ENCODE results near the gene GALNTL6.

Gene GALNTL6

DNA sequence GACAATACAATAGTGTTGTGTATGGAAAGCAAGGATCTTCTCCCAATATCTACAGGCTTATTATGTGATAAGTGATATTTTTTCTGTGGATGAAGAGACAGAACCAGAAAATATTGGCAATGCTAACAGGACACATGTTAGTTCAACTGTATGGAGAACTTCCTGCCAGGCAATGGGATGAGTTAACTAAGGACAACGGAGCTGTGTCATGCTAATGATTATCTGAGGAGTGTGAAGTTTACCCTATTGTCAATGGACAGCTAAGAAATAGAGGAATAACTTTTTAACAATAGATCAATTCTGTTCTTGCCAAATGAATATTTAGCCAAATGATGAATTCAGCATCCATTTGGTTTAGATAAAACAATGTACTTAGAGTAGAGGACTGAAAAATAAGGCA, 180.0 kb downstream of the GALNTL6 start:
- no peak for FAIRE-seq
- DNase-seq (ENCODE audit: low spot score), result no peak

DNA sequence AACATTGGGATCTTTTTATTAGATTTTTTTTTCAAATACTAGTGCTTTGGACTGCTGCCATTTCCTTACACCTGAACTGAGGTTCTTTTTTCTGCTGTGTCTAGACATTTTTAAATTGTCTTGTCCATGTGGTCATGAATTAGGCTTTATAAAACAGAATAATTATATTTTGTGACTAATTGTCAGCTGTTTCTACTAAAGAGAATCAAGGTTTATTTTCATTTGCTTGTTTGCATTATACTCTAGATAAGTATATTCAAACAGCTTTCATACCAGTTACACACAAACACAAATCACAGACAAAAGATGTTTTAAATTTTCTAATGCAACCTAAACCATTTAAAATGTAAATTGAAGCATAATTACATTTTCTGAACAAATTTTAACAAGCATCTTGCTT, 194.7 kb downstream of the GALNTL6 start:
- FAIRE-seq (no peak), DNase-seq (ENCODE audit: low spot score) (no peak)

DNA sequence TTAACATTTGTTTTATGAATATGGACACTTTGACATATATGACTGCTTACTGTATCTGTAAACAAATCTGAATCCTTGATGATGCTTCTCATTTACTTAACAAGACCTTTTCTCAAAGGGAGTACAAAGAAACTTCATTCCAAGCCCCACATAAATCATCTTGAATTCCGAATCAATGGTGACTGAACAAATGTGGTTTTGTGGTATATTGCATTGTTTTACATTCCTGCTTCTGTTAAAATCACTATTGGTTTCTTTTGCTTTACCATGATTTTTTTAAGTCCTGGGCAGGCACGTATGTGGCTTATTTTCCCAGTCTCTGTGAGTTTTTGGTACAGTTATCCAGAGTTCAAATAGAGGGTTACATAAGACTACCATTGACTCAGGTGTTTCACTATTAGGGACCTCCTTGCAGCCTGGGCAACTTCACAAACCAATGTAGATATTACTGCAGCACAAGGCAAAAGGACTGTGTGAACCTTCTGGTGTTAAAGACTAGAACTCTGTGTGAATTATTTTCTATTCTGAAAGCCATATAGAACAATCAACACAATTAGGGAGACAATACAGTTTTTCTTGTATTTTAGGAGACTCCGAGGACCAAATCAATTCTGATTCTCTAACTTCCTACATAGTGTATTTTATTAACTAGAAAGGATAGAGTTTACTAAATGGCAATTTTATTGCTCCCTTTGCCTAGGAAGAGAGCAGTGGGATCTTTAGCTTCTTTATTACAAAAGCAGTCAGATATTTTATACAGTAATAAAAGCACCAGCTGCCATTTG, 196.4 kb downstream of the GALNTL6 start:
- no peak for FAIRE-seq

DNA sequence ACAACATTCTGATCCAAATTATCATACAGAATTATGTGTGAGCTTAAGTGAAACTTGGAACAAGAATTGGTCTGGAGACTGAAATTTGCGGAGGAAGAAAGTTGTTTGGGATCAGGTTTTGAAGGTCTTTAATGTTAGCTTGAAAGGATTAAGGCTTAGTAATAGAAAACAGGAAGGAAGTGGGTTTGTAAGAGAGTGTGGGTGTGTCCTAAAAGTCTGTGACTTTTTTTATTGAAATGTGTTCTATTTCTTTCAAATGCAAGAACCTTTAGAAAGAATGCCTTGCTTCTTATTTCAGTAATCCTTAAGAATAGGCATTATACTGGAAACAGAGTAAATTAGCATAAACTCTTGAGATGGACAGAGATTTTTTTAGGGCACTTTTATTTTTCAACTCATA, 198.0 kb downstream of the GALNTL6 start:
- FAIRE-seq (no peak), DNase-seq (ENCODE audit: low spot score) (no peak)

More for the DNA sequence above, 196.4 kb downstream of the GALNTL6 start:
- no peak for DNase-seq (ENCODE audit: low spot score)

DNA sequence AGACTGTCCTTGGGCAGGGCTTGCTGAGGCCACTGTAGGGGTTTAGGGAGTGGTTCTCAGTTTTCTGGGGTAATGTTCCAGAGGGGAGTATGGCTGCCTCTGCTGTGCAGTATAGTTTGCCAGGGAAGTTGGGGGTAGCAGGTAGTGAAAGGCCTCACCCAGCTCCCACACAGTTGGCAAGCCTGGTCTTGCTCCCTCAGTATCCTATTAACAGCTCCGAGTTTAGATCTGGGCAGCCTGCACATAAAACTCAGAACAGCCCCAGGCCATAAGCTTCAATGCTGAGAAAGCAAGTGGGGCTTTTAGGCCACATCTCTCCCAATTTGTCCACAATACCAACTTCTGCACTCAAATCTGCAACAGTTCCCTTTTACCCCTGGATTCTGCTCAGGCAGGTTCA, 205.2 kb downstream of the GALNTL6 start:
- no peak for DNase-seq (ENCODE audit: low spot score)
- no peak for FAIRE-seq

DNA sequence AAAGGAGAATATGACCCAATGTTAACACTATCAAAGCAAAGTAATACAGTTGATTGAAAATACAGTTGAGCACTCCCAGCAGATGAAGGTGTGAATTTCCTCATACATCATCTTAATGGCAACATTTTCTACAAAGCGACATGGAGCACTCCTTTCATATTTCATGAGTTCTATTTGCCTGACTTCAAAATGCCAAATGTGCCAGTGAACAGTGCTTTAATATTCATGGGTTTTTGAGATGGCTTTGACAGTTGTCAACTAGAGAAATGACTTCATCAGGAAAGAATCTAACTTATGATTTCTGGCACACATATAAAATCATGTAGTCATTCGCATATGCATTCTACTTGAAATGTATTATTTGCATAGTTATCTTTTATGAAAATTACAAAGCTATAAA, 222.4 kb downstream of the GALNTL6 start:
- FAIRE-seq, result no peak
- DNase-seq (ENCODE audit: low spot score), result no peak

DNA sequence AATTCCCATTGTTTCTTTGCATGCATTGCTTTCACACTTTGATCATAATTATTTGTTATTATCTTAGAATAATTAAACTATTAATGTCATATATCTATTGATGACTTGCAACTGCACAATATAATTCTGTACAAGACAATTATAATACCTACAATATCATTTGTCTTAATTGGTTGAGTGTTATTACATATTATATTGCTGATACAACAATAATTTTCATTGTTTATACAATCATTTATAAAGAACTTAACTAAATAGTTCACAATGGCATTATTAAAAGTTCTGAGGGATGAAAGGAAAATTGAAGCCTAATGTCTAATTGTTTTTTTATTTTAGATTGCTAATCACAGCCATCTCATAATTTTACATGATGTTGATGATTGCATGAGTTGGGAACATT, 227.6 kb downstream of the GALNTL6 start:
- FAIRE-seq (no peak), DNase-seq (ENCODE audit: low spot score) (no peak)

DNA sequence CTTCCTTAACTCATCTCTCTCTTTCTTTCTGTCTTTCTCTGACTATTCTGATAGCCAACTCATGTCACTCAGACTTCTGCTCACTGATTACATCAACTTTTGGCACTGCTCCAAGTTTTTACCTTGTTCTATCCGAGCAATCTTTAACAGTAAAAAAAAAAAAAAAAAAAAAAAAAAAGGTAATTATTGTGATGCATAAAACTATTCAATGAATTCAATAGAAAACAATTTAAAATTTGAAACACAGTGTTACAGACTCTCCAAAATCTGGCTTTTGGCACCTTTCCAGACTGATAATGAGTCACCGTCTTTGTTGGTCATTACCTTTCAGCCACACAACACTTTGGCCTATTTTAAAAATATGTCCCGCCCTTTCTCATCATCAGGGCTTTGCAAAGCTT, 229.5 kb downstream of the GALNTL6 start:
- DNase-seq (ENCODE audit: low spot score) (peak; percentile 6), FAIRE-seq (no peak)

DNA sequence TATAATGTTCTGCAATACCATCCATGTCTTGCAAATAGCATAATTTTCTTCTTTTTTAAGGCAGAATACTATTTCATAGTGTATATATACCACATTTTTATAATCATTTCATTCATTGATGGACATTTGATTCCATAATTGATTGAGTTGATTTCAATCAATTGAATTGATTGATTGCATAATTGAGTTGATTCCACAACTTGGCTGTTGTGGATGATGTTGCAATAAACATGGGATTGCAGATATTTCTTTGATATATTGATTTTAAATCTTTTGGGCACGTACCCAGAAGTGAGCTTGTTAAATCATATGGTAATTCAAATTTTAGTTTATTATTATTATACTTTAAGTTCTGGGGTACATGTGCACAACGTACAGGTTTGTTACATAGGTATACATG, 232.8 kb downstream of the GALNTL6 start:
- FAIRE-seq, result no peak
- no peak for DNase-seq (ENCODE audit: low spot score)

DNA sequence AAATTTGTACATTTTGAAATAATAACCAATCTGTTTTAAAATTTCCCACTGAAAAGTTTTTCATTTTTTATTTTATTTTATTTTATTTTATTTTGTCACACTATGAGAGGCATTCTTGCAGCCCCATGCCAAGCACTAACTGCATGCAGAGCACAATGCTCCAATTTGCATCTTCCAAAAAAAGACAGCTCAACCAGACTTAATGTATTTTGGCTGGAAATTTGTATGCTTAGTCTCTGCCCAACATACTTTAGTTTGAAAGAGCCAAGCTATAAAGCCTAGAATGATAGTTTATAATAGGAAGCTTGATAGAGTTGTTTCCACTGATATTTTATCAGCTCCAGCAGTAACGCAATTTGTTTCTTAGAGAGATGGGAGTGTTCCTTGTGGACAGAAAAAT, 235.5 kb downstream of the GALNTL6 start:
- FAIRE-seq (no peak), DNase-seq (ENCODE audit: low spot score) (no peak)

DNA sequence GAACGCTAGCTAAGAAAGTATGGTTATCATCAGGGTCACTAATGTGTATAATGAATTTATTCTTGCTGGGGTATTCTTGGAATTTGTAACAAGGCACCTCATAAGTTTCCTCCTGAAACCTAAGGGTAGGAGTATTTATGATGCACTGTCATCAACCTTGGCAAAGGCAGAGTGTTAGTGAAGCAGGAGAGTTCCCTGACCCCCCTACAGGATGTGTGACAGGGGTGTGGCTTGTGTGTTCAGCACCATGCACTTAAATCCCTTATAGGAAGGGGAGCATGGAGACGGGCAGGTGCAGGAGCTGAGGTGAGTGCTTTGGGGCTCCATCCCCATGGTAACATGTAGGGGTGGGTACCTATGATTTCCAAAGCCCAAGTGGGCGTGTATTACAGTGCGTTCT, 237.7 kb downstream of the GALNTL6 start:
- no peak for FAIRE-seq
- no peak for DNase-seq (ENCODE audit: low spot score)

DNA sequence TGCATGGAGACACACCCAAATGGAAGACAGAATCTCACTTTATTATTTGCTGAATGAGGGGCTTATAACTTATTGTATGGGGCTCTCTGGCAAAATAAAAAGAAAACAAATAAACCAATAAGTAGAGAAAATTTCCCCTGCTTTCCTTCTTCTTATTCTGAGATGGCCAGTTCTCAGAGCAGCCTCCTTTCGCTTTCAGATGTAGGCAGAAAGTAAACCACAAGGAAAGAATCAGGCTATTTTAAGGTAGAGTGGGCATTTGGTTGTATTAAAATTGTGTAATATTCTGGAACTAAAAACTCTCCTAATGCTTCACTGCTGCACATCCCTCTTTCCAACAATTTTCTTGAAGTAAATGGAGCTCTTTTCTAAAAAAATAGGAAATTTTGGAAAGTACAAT, 241.8 kb downstream of the GALNTL6 start:
- FAIRE-seq, result no peak

DNA sequence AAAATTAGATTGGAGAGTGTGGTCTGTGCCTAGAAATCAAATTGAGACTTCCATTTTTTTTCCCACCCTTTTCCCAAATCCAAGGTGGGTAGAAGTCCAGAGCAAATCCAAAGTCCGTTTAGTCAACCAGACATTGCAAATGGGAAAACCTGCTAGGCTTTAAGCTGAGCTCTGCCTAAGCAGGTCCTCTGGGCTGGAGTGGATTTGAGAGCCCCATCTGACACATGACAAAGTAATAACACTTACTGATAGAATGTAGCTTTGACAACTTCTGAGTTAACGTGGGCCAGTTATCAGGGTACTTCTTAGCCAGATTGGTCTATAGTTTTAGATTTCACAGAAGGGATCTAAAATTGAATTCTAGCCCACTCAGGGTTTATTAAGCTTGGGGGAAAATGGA, 242.3 kb downstream of the GALNTL6 start:
- FAIRE-seq (no peak), DNase-seq (ENCODE audit: low spot score) (no peak)

More for the DNA sequence above, 241.8 kb downstream of the GALNTL6 start:
- DNase-seq (ENCODE audit: low spot score), result no peak

DNA sequence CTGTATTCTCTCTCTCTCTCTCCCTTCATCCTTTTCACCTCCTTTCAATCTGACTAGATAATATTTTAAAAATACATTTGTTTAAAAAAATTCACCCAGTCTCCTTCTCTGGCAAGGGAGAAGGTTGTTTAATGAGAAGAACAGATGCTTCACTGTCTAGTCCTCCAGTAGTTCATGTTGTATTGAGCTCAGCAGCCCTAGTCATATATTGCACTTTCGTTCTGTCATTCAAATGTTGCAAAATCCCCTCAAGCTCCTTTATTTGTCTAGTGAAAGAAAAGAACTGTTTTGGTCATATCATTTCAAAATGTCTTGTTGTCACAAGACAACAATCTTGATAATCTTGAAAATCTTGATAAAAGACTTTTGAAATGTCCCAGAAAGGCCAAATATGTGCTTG, 248.0 kb downstream of the GALNTL6 start:
- FAIRE-seq, result no peak
- DNase-seq (ENCODE audit: low spot score), result no peak

DNA sequence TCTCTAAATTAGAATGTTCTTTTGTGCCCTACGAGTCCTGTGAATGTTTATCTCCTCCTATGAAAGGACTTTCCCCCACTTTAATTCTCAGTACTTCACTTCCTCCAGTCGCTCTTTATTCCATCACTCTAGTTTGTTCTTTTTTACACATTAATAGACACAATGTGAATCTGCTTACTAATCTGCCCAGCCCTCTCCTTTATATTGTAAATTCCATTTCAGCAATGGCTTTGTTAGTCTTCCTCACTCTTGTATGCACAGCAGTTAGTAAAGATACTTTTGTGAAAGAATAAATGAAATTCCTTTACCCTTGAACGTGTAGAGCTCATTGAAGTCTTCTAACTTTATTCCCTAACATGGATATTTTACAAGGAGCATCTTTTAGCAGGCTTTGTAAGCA, 255.3 kb downstream of the GALNTL6 start:
- DNase-seq (ENCODE audit: low spot score), result no peak
- no peak for FAIRE-seq

DNA sequence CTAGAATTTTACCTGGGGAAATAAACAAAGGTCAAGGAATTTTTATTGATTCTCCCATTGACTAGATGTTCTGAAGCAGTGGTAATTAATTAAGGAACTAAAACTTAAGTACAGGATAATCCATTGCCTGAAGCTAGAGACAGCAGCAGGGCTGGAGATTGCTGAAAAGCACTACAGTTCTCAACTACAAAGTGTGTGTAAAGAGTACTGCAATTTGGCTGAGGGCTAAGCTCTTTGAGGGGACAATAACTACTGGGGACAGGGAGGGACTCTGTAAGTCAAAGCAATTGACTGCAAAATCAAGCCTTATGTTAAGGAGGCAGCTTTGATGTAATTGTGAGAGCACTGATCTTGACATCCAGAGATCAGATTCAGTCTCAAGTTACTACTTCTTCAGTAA, 260.4 kb downstream of the GALNTL6 start:
- DNase-seq (ENCODE audit: low spot score) (no peak), FAIRE-seq (no peak)

DNA sequence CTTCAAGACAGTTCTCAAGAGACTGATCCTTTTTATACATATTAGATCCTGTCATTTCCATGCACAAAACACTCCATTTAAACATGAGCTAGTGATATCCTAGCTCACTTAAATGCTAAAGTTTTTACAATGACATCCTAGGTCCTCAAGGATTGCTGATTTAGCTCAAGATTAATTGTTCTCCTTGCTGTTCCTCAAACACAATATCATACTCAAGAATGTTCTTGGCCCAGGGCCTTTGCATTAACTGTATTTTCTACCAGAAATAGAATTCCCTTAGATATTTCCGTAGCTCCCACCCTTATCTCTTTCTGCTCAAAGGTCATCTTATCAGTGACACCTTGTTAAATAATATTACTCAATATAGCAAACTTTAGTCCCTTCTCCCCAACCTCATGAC, 270.1 kb downstream of the GALNTL6 start:
- FAIRE-seq, result no peak
- DNase-seq (ENCODE audit: low spot score), result no peak

DNA sequence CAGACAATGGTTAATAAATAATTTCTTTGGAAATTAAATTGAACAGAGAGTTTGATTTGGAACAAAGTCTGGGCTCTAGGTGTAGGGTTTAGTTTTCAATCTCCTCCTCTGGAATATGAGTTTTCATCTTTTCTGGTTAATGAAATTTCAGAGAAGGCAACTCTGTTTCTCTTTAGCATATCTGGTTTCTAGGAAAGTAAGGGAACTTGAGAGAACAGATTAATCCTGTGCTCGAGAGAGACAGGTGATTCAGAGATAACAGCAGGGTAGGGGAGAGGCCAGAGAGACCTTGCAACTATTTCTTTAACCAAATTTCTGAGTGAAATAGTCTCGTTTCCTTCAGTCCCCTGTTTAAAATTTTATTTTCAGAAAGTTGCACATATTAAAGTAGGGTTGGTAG, 275.4 kb downstream of the GALNTL6 start:
- no peak for DNase-seq (ENCODE audit: low spot score)
- no peak for FAIRE-seq

DNA sequence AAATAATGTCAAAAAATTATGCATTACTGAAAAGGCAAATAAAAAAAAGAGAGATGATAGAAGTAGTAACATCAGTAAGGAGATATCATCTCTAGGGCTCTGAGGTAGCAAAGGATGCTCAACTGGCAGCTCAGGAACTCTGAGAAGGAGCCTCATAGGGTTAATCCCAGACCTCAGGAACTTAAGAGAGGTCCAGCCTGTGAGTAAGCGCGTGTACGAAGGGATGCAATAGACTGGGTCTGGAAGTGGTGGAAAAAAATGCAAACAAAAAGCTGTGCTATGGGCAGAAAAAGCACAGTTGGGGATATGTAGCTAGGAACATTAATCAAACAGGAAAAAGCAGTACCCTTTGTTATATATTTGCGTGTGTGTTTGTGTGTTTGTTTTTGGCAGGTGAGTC, 282.0 kb downstream of the GALNTL6 start:
- FAIRE-seq (no peak), DNase-seq (ENCODE audit: low spot score) (no peak)

DNA sequence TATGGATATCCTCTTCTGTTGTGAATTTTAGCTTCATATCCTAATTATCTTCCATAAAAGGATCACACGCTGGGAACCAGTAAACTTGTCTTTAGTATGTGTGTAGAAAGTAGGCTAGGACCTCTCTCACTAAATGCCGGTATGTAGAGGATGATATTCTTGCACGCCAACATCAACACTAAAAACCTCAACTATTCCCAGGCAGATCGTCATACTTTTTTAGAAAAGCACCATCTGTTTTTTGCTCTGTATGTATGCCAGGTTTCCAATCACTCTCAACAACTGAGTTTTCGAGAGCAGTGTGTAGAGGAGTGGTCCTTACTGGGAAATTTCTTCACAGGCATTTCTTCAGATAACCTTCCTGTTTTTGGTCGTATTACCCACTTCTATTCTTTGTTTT, 283.6 kb downstream of the GALNTL6 start:
- DNase-seq (ENCODE audit: low spot score) (no peak), FAIRE-seq (no peak)

DNA sequence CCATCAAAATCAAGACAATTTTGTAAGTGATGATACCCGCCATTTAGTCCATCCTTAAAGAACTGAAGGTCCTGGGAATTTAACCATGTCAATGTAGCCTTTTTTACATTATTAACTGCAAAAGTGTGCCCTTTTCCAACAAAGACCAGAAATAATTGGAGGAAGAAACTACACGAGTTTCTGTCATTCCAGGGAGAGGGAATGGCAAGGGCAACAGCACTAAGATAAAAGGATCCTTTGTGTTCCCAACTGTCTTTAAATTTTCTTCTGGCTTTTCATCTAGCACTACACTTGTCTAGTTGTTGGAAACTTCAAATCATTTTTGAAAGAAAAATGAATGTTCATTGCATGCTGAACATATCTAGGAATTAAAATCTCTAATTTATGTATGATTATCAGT, 286.2 kb downstream of the GALNTL6 start:
- FAIRE-seq, result no peak
- no peak for DNase-seq (ENCODE audit: low spot score)

DNA sequence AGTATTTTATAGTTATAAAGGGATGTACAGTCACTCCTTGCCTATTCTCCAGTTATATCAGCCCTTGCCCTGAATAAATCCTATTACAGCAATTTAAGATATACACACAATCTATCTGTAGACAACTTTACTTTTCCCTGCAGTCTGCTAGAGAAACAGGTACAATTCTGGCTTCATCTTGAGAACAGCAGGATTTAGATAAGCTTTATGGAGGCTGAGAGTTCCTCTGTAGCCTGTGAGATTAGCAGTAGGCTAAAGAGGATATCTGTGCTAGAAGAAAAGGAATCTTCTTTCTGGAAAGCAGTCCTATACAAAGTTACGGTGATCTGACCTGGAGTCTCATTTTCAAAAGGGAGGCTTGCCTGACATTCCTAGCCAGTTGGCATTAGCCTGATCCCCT, 290.3 kb downstream of the GALNTL6 start:
- no peak for FAIRE-seq
- DNase-seq (ENCODE audit: low spot score), result no peak

DNA sequence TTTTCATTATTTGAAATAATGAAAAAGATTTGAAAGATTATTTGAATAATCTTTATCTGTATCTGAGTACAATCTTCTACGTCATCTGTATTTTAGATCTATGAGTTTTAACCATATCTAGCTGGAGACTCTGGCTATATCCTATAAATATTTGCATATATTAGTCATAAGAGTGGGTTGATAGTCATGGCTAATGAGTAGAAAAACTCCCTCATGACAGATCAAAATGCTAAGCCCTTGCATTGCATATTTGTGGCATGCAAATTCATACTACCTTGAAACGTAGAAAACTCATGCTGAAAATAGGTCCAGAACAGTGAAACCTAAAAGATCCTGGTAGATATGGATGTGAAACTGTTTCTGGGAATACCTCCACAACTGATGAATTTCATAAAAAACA, 291.3 kb downstream of the GALNTL6 start:
- FAIRE-seq (no peak), DNase-seq (ENCODE audit: low spot score) (no peak)

DNA sequence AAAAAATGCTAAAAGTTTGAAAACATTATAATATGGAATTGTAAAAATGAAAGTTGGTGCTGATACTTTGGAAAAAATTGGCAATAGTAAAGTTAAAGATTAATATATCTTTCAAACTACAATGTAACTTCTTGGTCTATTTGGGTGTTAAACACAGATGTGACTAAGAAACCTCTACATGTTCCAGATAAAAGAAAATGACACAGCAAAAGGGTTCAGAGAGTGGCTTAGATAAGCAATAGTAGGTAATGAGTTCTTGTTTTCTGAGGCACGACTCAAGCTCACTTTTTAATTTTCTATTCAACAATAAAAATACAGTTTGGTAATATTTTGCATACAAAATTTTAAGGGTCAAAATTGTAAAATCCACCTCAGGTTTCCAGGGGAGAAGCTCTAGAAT, 292.7 kb downstream of the GALNTL6 start:
- DNase-seq (ENCODE audit: low spot score) (no peak), FAIRE-seq (no peak)

Measured in RCC 7860 (cell line).